MM.1S (cell line): ENCODE measurements around the gene CNTNAP2.

Experiments
- EZH2 ChIP-seq: fragments of 300-600 bp; sonication (generic); optimal IDR thresholded peaks from 2 replicates; pipeline ENCODE3; 2017; ENCODE audit warnings: low read depth, mild to moderate bottlenecking, antibody characterized with exemption, low read length, mixed read lengths
- EZH2phosphoT487 ChIP-seq: fragments of 300-600 bp; sonication (generic); IDR thresholded peaks from 2 replicates; pipeline ENCODE4 v1.6.1; 2018; ENCODE audit warnings: antibody characterized with exemption, low read length
- TF ChIP-seq, protein P1 (sequence below): fragments of 300-600 bp; sonication (generic); IDR thresholded peaks from 2 replicates; pipeline ENCODE4 v1.5.1; 2016; ENCODE audit warnings: antibody characterized with exemption, low read length, mixed read lengths

DNA sequence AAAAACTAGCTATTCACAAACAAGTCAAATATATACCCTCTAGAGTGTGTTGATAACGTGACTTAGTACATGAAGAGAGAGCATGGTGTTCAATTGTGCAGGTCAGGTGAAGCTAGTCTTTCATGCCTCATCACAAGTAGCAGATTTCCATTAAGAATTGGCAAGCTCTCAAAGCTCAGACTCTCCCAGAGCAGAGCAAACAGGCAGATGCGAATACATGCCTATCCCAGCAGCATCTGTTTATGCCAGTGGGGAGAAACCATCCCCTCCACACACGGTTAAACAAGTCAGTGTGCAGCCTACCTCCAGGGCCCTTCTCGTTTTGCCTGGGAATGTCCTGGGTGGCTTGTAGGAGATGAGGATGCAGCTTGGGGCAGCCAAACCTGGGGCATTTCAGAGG lies 1941.5 kb downstream of the CNTNAP2 start:
- TF ChIP-seq, protein P1, sequence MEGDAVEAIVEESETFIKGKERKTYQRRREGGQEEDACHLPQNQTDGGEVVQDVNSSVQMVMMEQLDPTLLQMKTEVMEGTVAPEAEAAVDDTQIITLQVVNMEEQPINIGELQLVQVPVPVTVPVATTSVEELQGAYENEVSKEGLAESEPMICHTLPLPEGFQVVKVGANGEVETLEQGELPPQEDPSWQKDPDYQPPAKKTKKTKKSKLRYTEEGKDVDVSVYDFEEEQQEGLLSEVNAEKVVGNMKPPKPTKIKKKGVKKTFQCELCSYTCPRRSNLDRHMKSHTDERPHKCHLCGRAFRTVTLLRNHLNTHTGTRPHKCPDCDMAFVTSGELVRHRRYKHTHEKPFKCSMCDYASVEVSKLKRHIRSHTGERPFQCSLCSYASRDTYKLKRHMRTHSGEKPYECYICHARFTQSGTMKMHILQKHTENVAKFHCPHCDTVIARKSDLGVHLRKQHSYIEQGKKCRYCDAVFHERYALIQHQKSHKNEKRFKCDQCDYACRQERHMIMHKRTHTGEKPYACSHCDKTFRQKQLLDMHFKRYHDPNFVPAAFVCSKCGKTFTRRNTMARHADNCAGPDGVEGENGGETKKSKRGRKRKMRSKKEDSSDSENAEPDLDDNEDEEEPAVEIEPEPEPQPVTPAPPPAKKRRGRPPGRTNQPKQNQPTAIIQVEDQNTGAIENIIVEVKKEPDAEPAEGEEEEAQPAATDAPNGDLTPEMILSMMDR = no peak
- TF ChIP-seq EZH2phosphoT487 (no peak), EZH2 (no peak)
